Stimulated activated memory B cell treated with anti-CD40 and anti-IgM and Interleukin-4, amounts not matched to agents 10 μg/mL and 1 μg/mL and 100 μg/mL, for 72 hours (primary cell): ENCODE results near the gene AMPD3.

Experiments
- ATAC-seq: fragments of 150-1000 bp; cut with Tn5 transposase; 2 replicates; pipeline ENCODE4 v1.10.0; 2021
- H3K27ac Mint-ChIP-seq: one replicate; pipeline ENCODE4 v1.8.0; 2022; ENCODE audit warnings: mild to moderate bottlenecking, mixed read lengths
- H3K27me3 Mint-ChIP-seq: one replicate; pipeline ENCODE4 v1.8.0; 2022; ENCODE audit warnings: mixed read lengths
- H3K36me3 Mint-ChIP-seq: one replicate; pipeline ENCODE4 v1.8.0; 2022; ENCODE audit warnings: mixed read lengths
- H3K4me1 Mint-ChIP-seq: one replicate; pipeline ENCODE4 v1.8.0; 2022; ENCODE audit warnings: mixed read lengths
- H3K4me3 Mint-ChIP-seq: one replicate; pipeline ENCODE4 v1.8.0; 2022; ENCODE audit warnings: mild to moderate bottlenecking, moderate library complexity, mixed read lengths
- H3K9me3 Mint-ChIP-seq: one replicate; pipeline ENCODE4 v1.8.0; 2022; ENCODE audit warnings: mixed read lengths

AMPD3 gene

DNA sequence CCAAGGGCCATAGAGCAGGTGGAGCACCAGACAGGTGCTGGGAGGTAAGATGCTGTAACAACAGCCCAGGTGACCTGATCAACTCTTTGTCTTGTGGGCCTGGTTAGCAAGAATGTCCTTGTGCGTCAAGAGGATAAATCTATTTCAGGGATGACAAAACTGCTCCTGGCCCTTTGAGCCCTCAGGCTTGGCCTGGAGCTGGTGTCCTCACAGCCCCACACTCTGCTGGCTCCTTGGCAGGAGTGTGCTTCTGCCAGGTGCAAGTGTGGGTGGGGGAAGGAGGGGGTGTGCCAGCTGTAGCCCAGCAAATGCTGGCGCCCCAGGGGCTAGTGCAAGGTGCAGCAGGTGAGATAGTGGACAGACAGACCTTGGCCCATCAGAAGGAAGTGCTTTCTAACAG lies 19.5 kb downstream of the AMPD3 start:
- Mint-ChIP-seq H3K27ac (peak overlapping the region; percentile 78), H3K4me1 (peaks cover 69% of the 10 kb centered on the region), H3K4me3 (no peak overlapping the region)

DNA sequence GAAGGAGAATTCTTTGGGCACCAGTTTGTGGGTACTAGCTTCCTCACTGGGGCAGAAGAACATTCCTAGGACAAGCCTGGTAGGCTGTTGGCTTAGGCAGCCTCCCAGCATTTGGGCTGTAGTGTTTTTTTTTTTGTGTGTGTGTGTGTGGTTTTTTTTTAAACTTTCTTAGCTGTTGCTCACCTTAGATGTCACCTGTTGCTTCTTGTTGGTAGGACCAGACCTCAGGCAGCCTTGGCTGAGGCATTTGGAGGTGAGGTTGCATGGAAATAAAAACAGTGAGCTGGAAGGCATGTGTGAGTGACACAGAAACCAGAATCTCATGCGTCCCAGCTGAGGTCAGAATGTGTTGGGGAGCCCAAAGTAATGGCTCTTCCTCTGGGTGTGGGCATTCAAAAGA lies 21.3 kb downstream of the AMPD3 start:
- H3K36me3 Mint-ChIP-seq, result peaks cover 88% of the 10 kb centered on the region
- peaks cover 62% of the 10 kb centered on the region for H3K4me1 Mint-ChIP-seq
- H3K27ac Mint-ChIP-seq, result peak overlapping the region; percentile 80

More for the DNA sequence above, 19.5 kb downstream of the AMPD3 start:
- no peaks in the 10 kb centered on the region for H3K27me3 Mint-ChIP-seq
- no peaks in the 10 kb centered on the region for H3K9me3 Mint-ChIP-seq
- H3K36me3 Mint-ChIP-seq, result peaks cover 86% of the 10 kb centered on the region
- no peak for ATAC-seq

DNA sequence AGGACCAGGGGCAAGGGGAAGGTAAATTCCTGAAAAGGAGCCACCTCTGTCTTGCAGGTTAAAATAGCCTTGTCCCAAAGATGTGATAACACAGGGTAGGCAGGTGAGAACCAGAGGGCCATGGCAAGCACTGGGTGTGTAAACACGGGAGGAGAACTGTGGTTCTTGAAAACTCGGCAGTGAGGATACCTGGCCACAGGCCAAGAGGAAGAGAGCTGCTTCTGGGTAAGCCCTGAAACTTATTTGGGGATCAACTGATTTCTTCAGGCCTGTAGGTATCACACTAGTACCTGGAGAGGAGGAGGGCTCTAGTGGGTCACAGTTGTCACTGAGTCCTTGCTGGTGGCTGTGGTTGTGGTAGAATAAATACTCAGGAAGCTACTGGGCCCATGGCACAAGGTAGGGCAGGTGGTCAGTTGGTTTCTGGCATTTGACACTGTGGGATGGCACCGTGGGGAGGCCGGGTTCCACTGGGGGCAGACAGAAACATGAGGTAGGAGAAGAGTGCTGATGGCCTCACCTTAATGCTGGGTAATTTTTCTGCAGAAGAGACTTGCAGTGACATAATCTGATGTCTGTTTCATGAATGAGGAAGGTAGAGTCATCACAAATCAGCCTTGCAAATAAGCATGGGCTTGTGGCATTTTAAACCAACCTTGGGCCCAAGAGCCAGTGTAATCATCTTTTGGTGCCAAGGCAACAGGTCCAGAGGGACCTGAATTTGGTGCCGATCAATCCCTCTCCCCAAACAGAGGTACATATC lies 22.0 kb downstream of the AMPD3 start:
- Mint-ChIP-seq H3K9me3 (no peaks in the 10 kb centered on the region), H3K27ac (peak overlapping the region; percentile 80), H3K36me3 (peaks cover 88% of the 10 kb centered on the region), H3K4me1 (peaks cover 62% of the 10 kb centered on the region), H3K4me3 (peak overlapping the region; percentile 13), H3K27me3 (no peaks in the 10 kb centered on the region)
- ATAC-seq, result peak; percentile 70

More for the DNA sequence above, 21.3 kb downstream of the AMPD3 start:
- no peaks in the 10 kb centered on the region for H3K27me3 Mint-ChIP-seq
- ATAC-seq, result no peak
- H3K9me3 Mint-ChIP-seq, result no peaks in the 10 kb centered on the region
- no peak overlapping the region for H3K4me3 Mint-ChIP-seq

DNA sequence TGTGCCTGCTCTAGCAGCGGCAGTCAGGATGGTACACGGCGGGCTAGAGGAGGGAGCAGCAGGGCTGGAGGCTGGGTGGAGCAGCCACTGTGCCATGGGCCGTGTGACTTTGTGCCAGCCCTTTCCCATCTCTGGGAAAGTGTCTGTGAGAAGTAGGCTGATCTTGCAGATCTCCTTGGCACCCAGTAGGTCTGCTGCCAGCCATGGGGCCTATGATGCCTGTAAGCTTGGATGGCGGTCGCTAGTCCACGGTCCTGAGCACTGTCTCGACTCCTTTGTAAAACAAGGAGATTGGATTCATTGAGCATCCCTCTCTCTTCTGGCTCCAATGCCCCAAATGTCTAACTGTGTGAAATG lies 22.6 kb downstream of the AMPD3 start:
- H3K27ac Mint-ChIP-seq, result peak overlapping the region; percentile 80
- no peak for ATAC-seq
- no peak overlapping the region for H3K4me3 Mint-ChIP-seq
- no peaks in the 10 kb centered on the region for H3K9me3 Mint-ChIP-seq
- H3K36me3 Mint-ChIP-seq, result peaks cover 91% of the 10 kb centered on the region
- peaks cover 60% of the 10 kb centered on the region for H3K4me1 Mint-ChIP-seq
- H3K27me3 Mint-ChIP-seq, result no peaks in the 10 kb centered on the region

DNA sequence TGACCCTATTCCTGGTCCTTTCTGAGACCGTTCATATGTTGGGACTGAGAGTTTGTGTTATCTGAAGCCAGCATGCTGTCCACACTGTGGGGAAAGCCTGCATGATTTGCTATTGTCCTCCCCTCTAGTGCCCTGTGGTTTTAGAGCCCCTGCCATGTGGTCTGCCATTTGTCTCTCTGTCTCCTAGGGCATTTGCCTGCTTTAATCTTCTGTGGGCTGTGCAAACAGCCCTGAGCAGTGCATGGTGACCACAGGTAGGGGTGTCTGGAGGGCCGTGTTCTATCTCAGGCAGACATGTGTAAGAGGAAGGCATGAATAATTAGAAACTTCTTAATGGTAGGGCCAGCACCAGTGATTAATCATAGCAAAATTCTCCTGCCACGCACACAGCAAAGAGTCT lies 23.0 kb downstream of the AMPD3 start:
- peaks cover 91% of the 10 kb centered on the region for H3K36me3 Mint-ChIP-seq

DNA sequence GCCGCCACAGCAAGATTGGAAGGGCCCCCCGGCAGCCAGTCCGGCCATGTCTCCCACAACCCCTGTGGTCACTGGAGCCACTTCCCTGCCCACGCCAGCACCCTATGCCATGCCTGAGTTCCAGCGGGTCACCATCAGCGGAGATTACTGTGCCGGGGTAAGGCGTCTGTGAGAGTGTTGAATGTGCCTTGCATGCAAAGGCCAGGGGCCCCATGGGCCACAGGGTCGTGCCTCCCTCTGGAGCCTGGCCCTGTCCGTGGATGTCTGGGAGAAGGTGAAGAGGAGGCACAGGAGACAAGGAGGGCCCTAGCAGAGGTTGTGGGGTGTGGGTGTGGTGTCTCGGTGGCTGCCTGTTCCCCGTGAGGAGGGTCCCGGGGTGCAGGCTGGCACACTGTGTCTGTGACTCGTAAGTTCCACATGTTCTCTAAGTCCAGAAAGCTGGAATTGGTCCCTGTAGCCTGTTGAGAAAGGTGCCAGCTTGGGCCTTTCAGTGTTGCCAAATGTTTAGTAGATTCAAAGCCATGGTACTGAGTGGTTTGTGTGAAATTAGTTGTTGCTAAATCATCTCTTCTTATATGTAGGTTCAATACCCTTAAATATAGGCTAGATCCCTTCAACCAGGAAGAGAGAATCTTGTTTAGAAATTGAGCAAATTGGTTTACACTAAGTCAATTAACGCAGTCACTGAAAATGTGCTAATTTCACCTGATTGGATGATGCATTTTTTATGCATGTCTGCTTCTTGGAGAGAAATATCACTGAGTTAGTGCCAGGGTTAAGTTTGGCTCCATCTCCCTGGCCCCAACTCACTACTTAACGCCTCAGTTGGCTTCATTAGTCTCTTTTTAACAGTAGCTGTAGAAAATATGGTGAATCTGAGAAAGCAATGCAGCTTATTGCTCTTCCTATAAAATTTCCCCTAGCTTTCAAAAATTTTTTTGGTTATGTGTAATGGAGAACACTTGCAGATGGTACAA lies 23.8 kb downstream of the AMPD3 start:
- ATAC-seq, result no peak
- H3K27ac Mint-ChIP-seq, result peak overlapping the region; percentile 80
- H3K4me3 Mint-ChIP-seq, result no peak overlapping the region
- peaks cover 48% of the 10 kb centered on the region for H3K4me1 Mint-ChIP-seq
- H3K9me3 Mint-ChIP-seq, result no peaks in the 10 kb centered on the region
- no peaks in the 10 kb centered on the region for H3K27me3 Mint-ChIP-seq
- H3K36me3 Mint-ChIP-seq, result peaks cover 90% of the 10 kb centered on the region

More for the DNA sequence above, 23.0 kb downstream of the AMPD3 start:
- Mint-ChIP-seq H3K4me1 (peaks cover 56% of the 10 kb centered on the region), H3K27me3 (no peaks in the 10 kb centered on the region), H3K9me3 (no peaks in the 10 kb centered on the region), H3K27ac (peak overlapping the region; percentile 80), H3K4me3 (no peak overlapping the region)
- ATAC-seq, result no peak

DNA sequence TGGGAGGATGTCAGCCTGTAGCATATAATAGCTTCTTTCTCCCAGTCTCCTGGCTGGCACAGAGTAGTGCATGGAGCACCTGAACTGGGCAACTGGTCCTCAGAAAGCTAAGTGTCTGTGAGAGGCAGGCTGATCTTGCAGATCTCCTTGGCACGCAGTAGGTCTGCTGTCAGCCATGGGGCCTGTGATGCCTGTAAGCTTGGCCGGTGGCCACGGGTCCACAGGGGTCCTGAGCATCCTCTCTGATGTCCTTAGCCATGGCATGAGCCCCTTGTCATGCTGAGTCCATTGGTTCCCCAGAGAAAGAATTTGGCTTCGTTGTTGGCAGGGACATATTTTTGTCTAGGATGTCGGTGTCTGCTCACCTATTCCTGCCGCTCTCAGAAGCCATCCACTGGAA lies 25.0 kb downstream of the AMPD3 start:
- Mint-ChIP-seq H3K27ac (no peak overlapping the region), H3K4me3 (no peak overlapping the region), H3K4me1 (peaks cover 36% of the 10 kb centered on the region), H3K27me3 (no peaks in the 10 kb centered on the region), H3K36me3 (peaks cover 88% of the 10 kb centered on the region), H3K9me3 (no peaks in the 10 kb centered on the region)
- no peak for ATAC-seq

DNA sequence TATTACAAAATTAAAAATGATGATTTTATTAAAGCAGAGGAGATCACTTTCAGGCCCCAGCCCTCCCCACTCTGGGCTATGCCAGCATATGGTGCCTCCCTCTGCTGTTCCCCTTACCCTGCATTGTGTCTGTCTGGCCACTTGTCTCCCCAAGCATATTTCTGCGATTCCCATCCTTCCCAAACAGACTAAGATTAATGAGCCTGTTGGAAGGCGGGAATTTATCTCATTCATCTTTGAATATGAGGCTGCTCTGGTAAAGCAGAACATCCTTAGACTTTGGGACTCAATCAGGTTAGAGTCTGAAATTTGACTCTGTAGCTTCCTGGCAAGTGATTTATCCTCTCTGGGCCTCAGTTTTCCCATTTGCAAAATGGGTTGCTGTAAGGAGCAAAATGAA lies 25.7 kb downstream of the AMPD3 start:
- Mint-ChIP-seq H3K9me3 (no peaks in the 10 kb centered on the region), H3K4me1 (peaks cover 33% of the 10 kb centered on the region), H3K27ac (no peak overlapping the region), H3K4me3 (no peak overlapping the region), H3K27me3 (no peaks in the 10 kb centered on the region), H3K36me3 (peaks cover 88% of the 10 kb centered on the region)
- ATAC-seq, result no peak

DNA sequence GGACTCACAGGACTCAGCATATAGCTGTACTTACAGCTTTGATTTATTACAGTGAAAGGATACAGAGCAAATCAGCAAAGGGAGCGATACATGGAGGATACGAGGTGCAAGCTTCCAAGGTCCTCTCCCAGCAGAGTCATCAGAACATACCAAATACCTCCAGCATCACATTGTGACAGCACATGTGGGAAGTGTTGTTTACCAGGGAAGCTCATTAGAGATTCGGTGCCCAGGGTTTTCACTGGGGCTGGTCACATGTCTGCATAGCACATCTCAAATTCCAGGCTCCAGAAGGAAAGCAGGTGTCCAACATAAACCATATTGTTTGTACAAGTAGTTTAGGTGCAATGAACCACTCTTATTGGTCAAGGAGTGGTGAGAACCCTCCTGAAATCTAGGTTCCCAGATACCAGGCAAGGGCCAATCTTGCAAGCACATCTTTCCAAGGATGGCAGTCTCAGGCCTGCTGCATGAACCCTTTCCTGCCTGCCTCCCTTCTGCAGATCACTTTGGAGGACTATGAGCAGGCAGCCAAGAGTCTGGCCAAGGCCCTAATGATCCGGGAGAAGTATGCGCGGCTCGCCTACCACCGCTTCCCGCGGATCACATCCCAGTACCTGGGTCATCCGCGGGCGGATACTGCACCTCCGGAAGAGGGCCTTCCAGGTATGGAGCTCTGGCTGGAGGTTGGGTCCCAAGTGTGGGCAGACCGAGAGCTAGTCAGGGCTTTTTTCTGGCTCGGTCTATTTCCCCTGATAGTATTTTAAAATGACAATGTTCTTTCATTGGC lies 26.7 kb downstream of the AMPD3 start:
- no peaks in the 10 kb centered on the region for H3K9me3 Mint-ChIP-seq

DNA sequence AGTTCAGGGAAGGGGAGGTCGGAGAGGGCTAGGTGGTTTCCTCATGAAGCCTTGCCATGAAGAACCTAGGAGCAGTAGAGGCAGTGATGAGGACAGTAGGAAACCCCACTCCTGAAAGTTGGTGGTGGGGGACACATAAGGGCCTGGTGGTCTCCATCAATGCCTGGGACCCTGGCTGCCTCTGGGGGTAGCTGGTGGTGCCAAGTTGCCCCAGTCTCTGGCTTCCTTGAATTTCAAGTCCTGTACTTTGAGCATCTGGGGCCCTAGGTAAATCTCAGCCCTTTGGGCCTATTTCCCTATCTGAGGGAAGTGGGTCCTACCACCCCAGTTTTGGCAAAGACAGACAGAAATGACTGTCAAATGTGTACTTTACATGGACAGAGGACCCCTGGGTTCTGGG lies 28.1 kb downstream of the AMPD3 start:
- Mint-ChIP-seq H3K27ac (no peak overlapping the region), H3K36me3 (peaks cover 88% of the 10 kb centered on the region), H3K4me1 (peaks cover 33% of the 10 kb centered on the region), H3K27me3 (no peaks in the 10 kb centered on the region), H3K9me3 (no peaks in the 10 kb centered on the region), H3K4me3 (no peak overlapping the region)
- no peak for ATAC-seq

More for the DNA sequence above, 26.7 kb downstream of the AMPD3 start:
- ATAC-seq, result no peak
- no peak overlapping the region for H3K4me3 Mint-ChIP-seq
- no peaks in the 10 kb centered on the region for H3K27me3 Mint-ChIP-seq
- H3K27ac Mint-ChIP-seq, result no peak overlapping the region
- H3K36me3 Mint-ChIP-seq, result peaks cover 88% of the 10 kb centered on the region
- H3K4me1 Mint-ChIP-seq, result peaks cover 33% of the 10 kb centered on the region

DNA sequence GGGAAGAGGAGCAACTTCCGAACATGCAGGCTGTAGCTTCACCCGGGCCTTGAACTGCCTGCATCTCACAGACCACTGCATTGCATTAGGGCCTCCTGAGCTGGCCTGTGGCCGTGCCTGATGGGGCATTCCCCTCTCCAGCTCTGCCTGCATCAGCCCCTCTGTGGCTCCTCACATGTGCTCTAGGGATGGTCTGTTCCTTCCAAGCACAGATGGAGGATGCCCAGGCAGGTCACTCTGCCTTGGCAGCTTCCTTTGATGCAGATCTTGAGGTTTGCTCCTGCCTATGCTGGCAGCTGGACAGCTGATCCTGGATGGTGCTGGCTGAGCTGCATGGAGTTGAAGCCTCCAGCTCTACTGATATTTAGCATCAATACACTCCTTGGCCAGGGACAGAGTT lies 28.5 kb downstream of the AMPD3 start:
- no peaks in the 10 kb centered on the region for H3K27me3 Mint-ChIP-seq
- no peak overlapping the region for H3K27ac Mint-ChIP-seq
- no peak overlapping the region for H3K4me3 Mint-ChIP-seq
- peaks cover 87% of the 10 kb centered on the region for H3K36me3 Mint-ChIP-seq
- H3K9me3 Mint-ChIP-seq, result no peaks in the 10 kb centered on the region
- H3K4me1 Mint-ChIP-seq, result peaks cover 33% of the 10 kb centered on the region
- no peak for ATAC-seq

DNA sequence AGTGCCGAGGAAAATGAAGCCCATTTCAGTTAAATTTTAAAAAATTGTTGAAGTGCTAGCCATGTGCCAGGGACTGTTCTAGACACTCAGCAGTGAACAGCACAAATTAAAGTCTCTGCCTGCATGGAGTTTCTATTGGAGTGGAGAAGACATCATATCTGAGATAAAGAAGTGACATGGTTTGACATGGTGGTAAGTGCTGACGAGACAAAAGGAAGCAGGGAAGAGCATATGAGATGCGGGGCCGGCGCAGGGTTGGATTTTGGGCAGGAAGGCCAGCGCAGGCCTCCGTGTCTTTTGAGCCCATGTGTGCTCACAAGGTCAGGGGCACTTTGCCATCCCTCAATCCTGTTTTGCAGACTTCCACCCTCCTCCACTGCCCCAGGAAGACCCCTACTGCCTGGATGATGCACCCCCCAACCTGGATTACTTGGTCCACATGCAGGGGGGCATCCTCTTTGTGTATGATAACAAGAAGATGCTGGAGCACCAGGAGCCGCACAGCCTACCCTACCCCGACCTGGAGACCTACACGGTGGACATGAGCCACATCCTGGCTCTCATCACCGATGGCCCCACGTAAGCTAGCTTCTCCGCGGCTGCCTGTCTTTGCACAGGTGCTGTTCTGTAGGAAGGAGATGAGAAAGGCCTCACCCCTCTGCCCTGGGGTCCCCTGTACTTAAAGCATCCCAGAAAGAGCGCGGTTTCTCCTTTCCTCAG lies 29.6 kb downstream of the AMPD3 start:
- no peaks in the 10 kb centered on the region for H3K9me3 Mint-ChIP-seq
- no peak overlapping the region for H3K4me3 Mint-ChIP-seq
- no peak for ATAC-seq
- H3K27me3 Mint-ChIP-seq, result no peaks in the 10 kb centered on the region
- peaks cover 77% of the 10 kb centered on the region for H3K36me3 Mint-ChIP-seq
- H3K27ac Mint-ChIP-seq, result no peak overlapping the region
- H3K4me1 Mint-ChIP-seq, result peaks cover 43% of the 10 kb centered on the region

DNA sequence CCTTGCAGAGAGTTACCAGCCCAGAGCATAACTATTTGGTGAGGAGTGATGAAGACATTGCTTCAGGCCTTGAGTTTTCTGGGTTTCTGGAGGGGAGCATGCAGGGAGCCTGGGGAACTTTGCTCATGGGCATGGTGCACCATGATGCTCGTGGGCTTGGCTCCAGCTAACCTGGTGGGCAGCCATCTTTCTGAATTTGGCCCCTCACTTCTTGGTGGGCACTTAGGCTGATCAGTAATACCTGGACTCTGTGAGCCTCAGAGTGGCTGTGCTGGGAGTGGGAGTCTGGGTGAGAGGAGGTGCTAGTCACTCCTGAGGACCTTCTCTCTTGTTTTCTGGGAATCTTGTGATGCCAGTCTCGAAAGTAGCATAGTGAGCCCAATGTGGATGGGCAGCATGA lies 30.6 kb downstream of the AMPD3 start:
- ATAC-seq, result no peak

DNA sequence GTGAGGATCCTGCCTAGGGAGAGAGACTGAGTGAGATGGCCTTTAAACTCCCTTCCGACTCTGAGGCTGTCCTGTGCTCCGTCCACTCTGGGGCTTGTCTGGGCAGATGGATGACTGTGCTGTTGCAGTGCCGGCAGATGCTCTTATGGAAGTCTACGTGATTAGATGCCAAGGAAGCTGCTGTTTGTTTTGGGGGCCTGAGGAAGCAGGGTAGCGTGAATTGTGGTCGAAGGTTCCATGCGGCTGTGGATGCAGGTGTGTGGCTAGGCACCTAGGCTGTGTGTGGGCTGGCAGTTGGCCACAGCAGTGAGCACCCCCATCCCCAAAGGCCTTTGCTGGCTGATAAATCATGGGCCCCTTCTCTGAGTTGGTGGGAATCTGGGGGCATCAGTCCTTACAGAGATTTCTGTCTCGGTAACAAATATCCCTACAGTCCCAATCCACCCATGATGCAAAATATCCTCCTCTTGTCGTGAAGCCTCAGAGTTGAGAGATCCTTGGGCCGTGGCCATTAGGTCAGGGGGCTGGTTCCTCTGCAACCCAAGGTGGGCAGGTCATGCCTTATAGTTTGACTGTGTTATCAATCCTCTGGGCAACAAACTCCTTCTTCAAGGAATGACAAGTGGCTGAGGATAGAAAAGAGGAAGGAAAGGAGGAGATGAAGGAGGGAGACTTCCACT lies 31.2 kb downstream of the AMPD3 start:
- no peak overlapping the region for H3K4me3 Mint-ChIP-seq
- H3K4me1 Mint-ChIP-seq, result peaks cover 54% of the 10 kb centered on the region
- no peak for ATAC-seq
- H3K27ac Mint-ChIP-seq, result peak overlapping the region; percentile 89
- H3K27me3 Mint-ChIP-seq, result no peaks in the 10 kb centered on the region
- H3K9me3 Mint-ChIP-seq, result no peaks in the 10 kb centered on the region
- peaks cover 75% of the 10 kb centered on the region for H3K36me3 Mint-ChIP-seq

More for the DNA sequence above, 30.6 kb downstream of the AMPD3 start:
- Mint-ChIP-seq H3K4me3 (no peak overlapping the region), H3K27me3 (no peaks in the 10 kb centered on the region), H3K4me1 (peaks cover 50% of the 10 kb centered on the region), H3K27ac (peak overlapping the region; percentile 89), H3K9me3 (no peaks in the 10 kb centered on the region), H3K36me3 (peaks cover 78% of the 10 kb centered on the region)
